Keratinocyte (primary cell): ENCODE measurements around the gene DIDO1. TPM values are rescaled to one million over a fixed set of nuclear protein-coding genes. Genes with fewer than 3 reads are reported as not detected.

Experiments
- DNase-seq: peaks from one replicate; pipeline ENCODE4 v3.0.0-alpha.2; 2011; ENCODE audit warnings: low read depth, missing footprints, low spot score
- FAIRE-seq: peaks from 2 replicates; lab custom pipeline; 2011; peaks lifted over from hg19 to GRCh38; lab: Jason Lieb, UNC
- H2AFZ ChIP-seq: 2 replicates; pipeline ENCODE4 v1.6.0; 2012; ENCODE audit warnings: low read length, control low read depth, inconsistent platforms; ENCODE audit not compliant: control insufficient read depth
- H3K27ac ChIP-seq: 2 replicates; pipeline ENCODE4 v1.5.1; 2011; ENCODE audit warnings: low read length; ENCODE audit not compliant: control insufficient read depth, insufficient read depth
- H3K27me3 ChIP-seq: 3 replicates; pipeline ENCODE4 v1.6.0; 2011; ENCODE audit warnings: low read length; ENCODE audit not compliant: control insufficient read depth, insufficient read depth; ENCODE audit errors: extremely low read depth
- H3K36me3 ChIP-seq, 2 experiments: 2 replicates in 1 of 2; 3 replicates in 1 of 2; pipeline ENCODE4 v1.5.1; 2011; ENCODE audit warnings: low read length in 2 of 2, mild to moderate bottlenecking in 1 of 2; ENCODE audit not compliant: control insufficient read depth in 2 of 2, insufficient read depth in 2 of 2; ENCODE audit errors: extremely low read depth in 1 of 2
- H3K4me1 ChIP-seq: 3 replicates; pipeline ENCODE4 v1.5.1; 2011; ENCODE audit warnings: low read length; ENCODE audit not compliant: control insufficient read depth, insufficient read depth; ENCODE audit errors: extremely low read depth
- H3K4me2 ChIP-seq: 3 replicates; pipeline ENCODE4 v1.6.0; 2011; ENCODE audit warnings: low read depth, low read length; ENCODE audit not compliant: control insufficient read depth, insufficient read depth; ENCODE audit errors: extremely low read depth
- H3K4me3 ChIP-seq, 3 experiments: fragments of 200-600 bp in 1 of 3; sonication (generic) in 1 of 3; 2 replicates in 2 of 3; 3 replicates in 1 of 3; pipeline ENCODE4 v1.5.1; 2011 to 2016; ENCODE audit warnings: low read length in 3 of 3, mild to moderate bottlenecking in 3 of 3, control low read depth in 2 of 3, inconsistent platforms in 1 of 3, low read depth in 1 of 3, mixed read lengths in 1 of 3, mixed run types in 1 of 3, moderate library complexity in 1 of 3; ENCODE audit not compliant: control insufficient read depth in 2 of 3, insufficient read depth in 2 of 3; ENCODE audit errors: extremely low read depth in 1 of 3
- H3K79me2 ChIP-seq: 2 replicates; pipeline ENCODE4 v1.6.0; 2012; ENCODE audit warnings: low read length; ENCODE audit not compliant: control insufficient read depth, insufficient read depth
- H3K9ac ChIP-seq: 3 replicates; pipeline ENCODE4 v1.6.0; 2011; ENCODE audit warnings: low read length; ENCODE audit not compliant: control insufficient read depth, insufficient read depth; ENCODE audit errors: extremely low read depth
- H3K9me1 ChIP-seq: 3 replicates; pipeline ENCODE4 v1.6.0; 2011; ENCODE audit warnings: low read length; ENCODE audit not compliant: control insufficient read depth, insufficient read depth; ENCODE audit errors: extremely low read depth
- H3K9me3 ChIP-seq: 2 replicates; pipeline ENCODE4 v1.5.1; 2012; ENCODE audit warnings: low read depth, low read length; ENCODE audit not compliant: control insufficient read depth
- H4K20me1 ChIP-seq: 3 replicates; pipeline ENCODE4 v1.6.0; 2011; ENCODE audit warnings: low read length; ENCODE audit not compliant: control insufficient read depth, insufficient read depth; ENCODE audit errors: extremely low read depth
- EZH2 ChIP-seq: IDR thresholded peaks from one replicate; pipeline ENCODE4 v1.6.1; 2012; ENCODE audit warnings: inconsistent platforms, mild to moderate bottlenecking, low read length, moderate library complexity
- dilution Hi-C: fragments of 300-500 bp; cut with MboI; formaldehyde crosslinking; loops from one replicate; pipeline ENCODE4 v1.7.0; 2020; ENCODE audit warnings: low sequenced_read_pairs; ENCODE audit not compliant: extremely low pct_ligation_motif_present
- polyA plus RNA-seq, 5 experiments: library from polyadenylated mRNA; depleted of rRNA in 3 of 5; stranded (reverse) in 3 of 5; stranded (forward) in 1 of 5; unstranded in 1 of 5; fragments of >200 nt; gene quantifications; 1 replicate in 1 of 5; 2 replicates in 3 of 5; 3 replicates in 1 of 5; pipeline versions ENCODE4 v1.2.1 to v1.2.3, GENCODE V29; 2011 to 2012; ENCODE audit warnings: missing spikeins in 2 of 5, low read depth in 1 of 5, low replicate concordance in 1 of 5
- TF ChIP-seq, protein P1 (sequence below), 3 experiments: IDR thresholded peaks in 1 of 3; conservative IDR thresholded peaks in 1 of 3; optimal IDR thresholded peaks in 1 of 3; 2 replicates in 2 of 3; 3 replicates in 1 of 3; pipeline versions ENCODE3 to v1.5.1; 2011; ENCODE audit warnings: low read length in 3 of 3, mild to moderate bottlenecking in 3 of 3, moderate library complexity in 2 of 3, control low read depth in 1 of 3, inconsistent platforms in 1 of 3; ENCODE audit not compliant: insufficient read depth in 2 of 3; ENCODE audit errors: extremely low read depth in 1 of 3

Gene DIDO1
- polyA plus RNA-seq, 1 donor (not counting 4 experiments of a cell fraction or from before 2014, with no cell fraction given) = 14.2 TPM

DNA sequence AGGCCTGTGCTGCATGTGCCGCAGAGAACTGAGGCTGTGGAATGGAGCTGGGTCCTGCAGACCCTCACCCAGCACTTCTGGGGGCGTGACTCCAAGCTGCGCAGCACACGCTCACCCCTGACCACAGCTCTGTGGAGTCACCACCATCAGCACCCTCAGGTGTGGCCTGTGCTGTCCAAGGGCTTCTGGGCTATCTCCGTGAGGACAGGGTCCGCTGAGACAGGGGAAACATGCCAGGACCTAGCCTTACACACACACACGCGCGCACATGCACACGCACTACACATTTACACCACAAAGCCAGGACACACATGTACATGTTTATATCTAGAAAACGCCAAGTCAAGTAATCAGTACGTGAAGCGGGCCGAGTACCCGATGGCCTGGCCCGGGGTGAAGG is 37.9 kb downstream of the DIDO1 start:
- H3K79me2 ChIP-seq = no peaks in the 10 kb centered on the region
- no peak overlapping the region for H3K4me3 ChIP-seq
- H3K27me3 ChIP-seq = no peaks in the 10 kb centered on the region
- DNase-seq (no peak), FAIRE-seq (no peak)
- peaks cover 41 to 46% of the 10 kb centered on the region in 2 experiments for H3K36me3 ChIP-seq
- H2AFZ ChIP-seq = no peak overlapping the region
- TF ChIP-seq, protein P1, sequence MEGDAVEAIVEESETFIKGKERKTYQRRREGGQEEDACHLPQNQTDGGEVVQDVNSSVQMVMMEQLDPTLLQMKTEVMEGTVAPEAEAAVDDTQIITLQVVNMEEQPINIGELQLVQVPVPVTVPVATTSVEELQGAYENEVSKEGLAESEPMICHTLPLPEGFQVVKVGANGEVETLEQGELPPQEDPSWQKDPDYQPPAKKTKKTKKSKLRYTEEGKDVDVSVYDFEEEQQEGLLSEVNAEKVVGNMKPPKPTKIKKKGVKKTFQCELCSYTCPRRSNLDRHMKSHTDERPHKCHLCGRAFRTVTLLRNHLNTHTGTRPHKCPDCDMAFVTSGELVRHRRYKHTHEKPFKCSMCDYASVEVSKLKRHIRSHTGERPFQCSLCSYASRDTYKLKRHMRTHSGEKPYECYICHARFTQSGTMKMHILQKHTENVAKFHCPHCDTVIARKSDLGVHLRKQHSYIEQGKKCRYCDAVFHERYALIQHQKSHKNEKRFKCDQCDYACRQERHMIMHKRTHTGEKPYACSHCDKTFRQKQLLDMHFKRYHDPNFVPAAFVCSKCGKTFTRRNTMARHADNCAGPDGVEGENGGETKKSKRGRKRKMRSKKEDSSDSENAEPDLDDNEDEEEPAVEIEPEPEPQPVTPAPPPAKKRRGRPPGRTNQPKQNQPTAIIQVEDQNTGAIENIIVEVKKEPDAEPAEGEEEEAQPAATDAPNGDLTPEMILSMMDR (optimal IDR thresholded peaks at IDR 0.05 in 1 of 3, IDR thresholded peaks at IDR 0.05 in 1 of 3, conservative IDR thresholded peaks at IDR 0.05 in 1 of 3; ENCODE audit: extremely low read depth in 1 of 3, insufficient read depth in 2 of 3, low read length in 3 of 3) = no peak
- no peak for TF ChIP-seq EZH2
- H3K9me3 ChIP-seq = no peaks in the 10 kb centered on the region
- H3K9ac ChIP-seq = no peak overlapping the region
- dilution Hi-C loops = no loop called here
- H4K20me1 ChIP-seq = no peaks in the 10 kb centered on the region
- H3K4me1 ChIP-seq = no peaks in the 10 kb centered on the region
- no peak overlapping the region for H3K4me2 ChIP-seq
- no peak overlapping the region for H3K27ac ChIP-seq
- no peaks in the 10 kb centered on the region for H3K9me1 ChIP-seq

DNA sequence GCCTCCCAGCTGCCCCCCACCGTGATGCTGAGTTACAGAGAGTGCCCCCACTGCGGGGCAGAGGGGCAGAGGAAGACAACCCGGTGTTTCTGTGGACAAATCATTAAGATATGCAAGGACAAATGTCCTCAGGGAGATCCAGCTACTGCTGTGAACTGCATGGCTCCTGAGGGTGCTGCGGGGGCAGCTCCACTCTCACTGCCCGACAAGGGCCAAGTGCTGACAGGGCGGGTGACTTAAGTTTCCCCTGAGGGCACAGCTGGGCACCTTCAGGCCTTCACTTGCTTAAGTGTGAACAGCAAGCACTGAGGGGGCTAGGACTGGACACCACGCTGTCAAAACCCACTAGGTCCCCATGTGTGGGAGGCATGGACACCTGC is 38.5 kb downstream of the DIDO1 start:
- H2AFZ ChIP-seq = no peak overlapping the region
- no peaks in the 10 kb centered on the region for H3K79me2 ChIP-seq
- H3K9me1 ChIP-seq = no peaks in the 10 kb centered on the region
- no peak overlapping the region for H3K27ac ChIP-seq
- no peak overlapping the region for H3K4me3 ChIP-seq
- no peak for TF ChIP-seq EZH2
- TF ChIP-seq, protein P1 (optimal IDR thresholded peaks at IDR 0.05 in 1 of 3, IDR thresholded peaks at IDR 0.05 in 1 of 3, conservative IDR thresholded peaks at IDR 0.05 in 1 of 3; ENCODE audit: extremely low read depth in 1 of 3, insufficient read depth in 2 of 3, low read length in 3 of 3) = no peak
- H3K27me3 ChIP-seq = no peaks in the 10 kb centered on the region
- H3K4me1 ChIP-seq = no peaks in the 10 kb centered on the region
- no peak overlapping the region for H3K4me2 ChIP-seq
- no peak for FAIRE-seq
- H4K20me1 ChIP-seq = no peaks in the 10 kb centered on the region
- dilution Hi-C loops = no loop called here
- no peak overlapping the region for H3K9ac ChIP-seq
- no peak for DNase-seq
- H3K9me3 ChIP-seq = no peaks in the 10 kb centered on the region
- peaks cover 37 to 43% of the 10 kb centered on the region in 2 experiments for H3K36me3 ChIP-seq
